ENCODE measurements around the gene TEPSIN. TPM values are rescaled to one million over a fixed set of nuclear protein-coding genes. Genes with fewer than 3 reads are reported as not detected.

The TEPSIN gene
- total RNA-seq, 2 donors from 2014 or later = 47.9 to 61.7 TPM

DNA sequence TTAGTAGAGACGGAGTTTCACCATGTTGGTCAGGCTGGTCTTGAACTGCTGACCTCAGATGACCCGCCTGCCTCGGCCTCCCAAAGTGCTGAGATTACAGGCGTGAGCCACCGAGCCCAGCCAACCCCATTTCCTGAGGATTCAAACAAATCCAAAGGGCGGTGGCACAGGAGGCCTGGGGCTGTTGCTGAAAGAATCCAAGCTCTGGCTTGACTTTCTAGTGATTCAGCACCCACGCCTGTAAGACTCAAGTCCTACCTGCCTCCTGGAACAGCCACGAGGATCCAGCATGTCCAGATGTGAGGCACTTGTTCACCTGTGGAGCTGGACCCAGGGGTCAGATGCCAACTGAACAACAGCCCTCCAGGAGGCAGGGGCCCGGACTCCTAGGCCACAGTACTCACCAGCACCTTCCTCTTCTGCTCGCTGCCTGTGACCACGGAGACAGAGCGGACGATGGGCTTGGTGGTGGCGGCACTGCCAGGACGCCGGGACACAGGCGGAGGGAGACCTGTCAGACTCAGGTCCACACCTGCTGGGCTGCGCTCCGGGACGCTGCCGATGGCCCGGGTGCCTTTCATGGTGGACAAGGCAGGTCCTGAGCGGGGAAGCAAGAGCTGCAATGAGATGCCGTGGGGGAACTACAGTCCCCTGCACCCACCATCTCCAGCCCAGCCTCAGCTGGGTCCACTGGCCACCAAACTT lies 19.2 kb downstream of the TEPSIN start:
- no peak for ATAC-seq
- Mint-ChIP-seq H3K27me3 (no peaks in the 10 kb centered on the region), H3K36me3 (no peaks in the 10 kb centered on the region), H3K4me1 (ENCODE audit: low read depth in 2 of 2) (peaks cover 7 to 12% of the 10 kb centered on the region in 2 donors), H3K27ac (no peak overlapping the region), H3K4me3 (no peak overlapping the region), H3K9me3 (no peaks in the 10 kb centered on the region)
- DNase-seq (ENCODE audit: low spot score) = no peak

DNA sequence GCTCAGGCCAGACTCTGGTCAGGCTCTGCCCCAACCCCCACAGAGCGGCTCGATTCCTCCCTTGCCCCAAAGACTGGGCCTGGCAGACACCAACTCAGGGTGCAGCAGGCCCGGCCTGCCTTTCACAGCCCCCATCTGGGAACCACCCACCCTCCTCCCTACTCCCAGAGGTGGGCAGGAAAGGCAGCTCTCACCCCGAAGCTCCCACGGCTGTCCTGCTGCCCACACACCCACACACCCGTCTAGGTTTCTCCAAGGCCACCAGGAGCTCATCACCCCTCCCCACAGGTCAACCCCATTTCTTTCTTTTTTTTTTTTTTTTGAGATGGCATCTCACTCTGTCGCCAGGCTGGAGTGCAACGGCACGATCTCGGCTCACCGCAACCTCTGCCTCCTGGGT lies 19.9 kb downstream of the TEPSIN start:
- no peaks in the 10 kb centered on the region for H3K27me3 Mint-ChIP-seq
- ATAC-seq (no peak), DNase-seq (ENCODE audit: low spot score) (no peak)
- no peaks in the 10 kb centered on the region for H3K9me3 Mint-ChIP-seq
- no peak overlapping the region for H3K27ac Mint-ChIP-seq
- H3K4me1 Mint-ChIP-seq (ENCODE audit: low read depth in 2 of 2) = peaks cover 6 to 12% of the 10 kb centered on the region in 2 donors
- H3K36me3 Mint-ChIP-seq = no peaks in the 10 kb centered on the region
- no peak overlapping the region for H3K4me3 Mint-ChIP-seq

DNA sequence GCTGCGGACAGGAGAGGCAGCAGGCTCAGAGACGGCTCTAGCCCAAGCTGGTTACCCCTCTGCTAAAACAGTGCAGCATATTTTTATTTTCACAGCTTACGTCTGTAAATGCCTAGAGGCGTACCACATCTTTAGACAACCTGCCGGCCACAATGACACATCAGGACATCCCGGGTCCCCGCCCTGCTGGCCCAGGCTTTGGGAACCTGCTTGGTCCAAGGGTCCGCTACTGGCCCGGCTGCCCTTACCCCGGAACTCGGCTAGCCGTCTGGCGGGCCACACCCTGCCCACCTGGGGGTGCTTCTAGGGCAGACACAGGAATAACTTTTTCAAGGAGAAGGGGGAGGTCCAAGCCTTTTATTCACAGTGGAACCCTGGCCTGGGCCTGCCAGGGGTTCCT lies 20.4 kb downstream of the TEPSIN start:
- DNase-seq (ENCODE audit: low spot score) (no peak), ATAC-seq (no peak)
- H3K36me3 Mint-ChIP-seq = no peaks in the 10 kb centered on the region
- H3K27me3 Mint-ChIP-seq = no peaks in the 10 kb centered on the region
- no peak overlapping the region for H3K4me3 Mint-ChIP-seq
- H3K9me3 Mint-ChIP-seq = no peaks in the 10 kb centered on the region
- peaks cover 1 to 6% of the 10 kb centered on the region in 2 donors for H3K4me1 Mint-ChIP-seq (ENCODE audit: low read depth in 2 of 2)
- H3K27ac Mint-ChIP-seq = no peak overlapping the region

DNA sequence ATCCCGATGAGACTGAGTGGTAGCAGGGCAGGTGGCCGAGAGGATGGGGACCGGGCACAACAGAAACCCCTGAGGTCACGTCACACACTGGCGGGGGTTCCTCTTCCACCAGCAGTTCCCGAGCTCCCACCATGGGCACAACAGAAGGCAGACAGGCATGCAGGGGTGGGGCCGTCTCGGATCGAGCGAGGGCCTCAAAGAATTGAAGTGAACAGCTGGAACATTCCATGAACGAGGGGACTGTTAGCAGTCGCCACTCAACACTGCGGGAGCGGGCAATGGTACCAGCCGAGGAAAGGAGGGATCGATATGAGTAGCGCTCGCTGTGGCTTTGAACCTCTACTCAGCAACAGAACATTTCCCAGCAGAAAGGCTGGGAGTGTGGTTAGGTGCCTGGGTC lies 21.4 kb downstream of the TEPSIN start:
- ATAC-seq (no peak), DNase-seq (ENCODE audit: low spot score) (no peak)
- H3K36me3 Mint-ChIP-seq = no peaks in the 10 kb centered on the region
- peaks cover 0 to 5% of the 10 kb centered on the region in 2 donors for H3K4me1 Mint-ChIP-seq (ENCODE audit: low read depth in 2 of 2)
- no peak overlapping the region for H3K4me3 Mint-ChIP-seq
- H3K27ac Mint-ChIP-seq = no peak overlapping the region
- no peaks in the 10 kb centered on the region for H3K27me3 Mint-ChIP-seq
- H3K9me3 Mint-ChIP-seq = no peaks in the 10 kb centered on the region

DNA sequence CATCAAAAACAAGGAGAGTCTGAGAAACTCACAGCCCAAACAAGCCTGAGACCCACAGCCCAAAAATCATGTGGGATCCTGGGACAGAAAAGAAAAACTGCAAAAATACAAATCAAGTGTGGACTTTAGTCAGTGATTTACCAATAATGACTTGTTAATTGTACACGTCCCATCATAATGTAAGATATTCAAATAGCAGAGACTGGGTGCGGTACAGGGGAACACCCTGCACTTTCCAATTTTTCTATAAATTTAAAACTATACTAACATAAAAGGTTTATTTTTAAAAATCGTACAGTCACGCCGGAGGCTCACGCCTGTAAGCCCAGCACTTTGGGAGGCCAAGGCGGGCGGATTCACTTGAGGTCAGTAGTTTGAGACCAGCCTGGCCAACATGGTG lies 24.9 kb downstream of the TEPSIN start:
- no peaks in the 10 kb centered on the region for H3K36me3 Mint-ChIP-seq
- H3K4me3 Mint-ChIP-seq = no peak overlapping the region
- ATAC-seq = no peak
- no peaks in the 10 kb centered on the region for H3K4me1 Mint-ChIP-seq (ENCODE audit: low read depth in 2 of 2)
- no peaks in the 10 kb centered on the region for H3K27me3 Mint-ChIP-seq
- no peaks in the 10 kb centered on the region for H3K9me3 Mint-ChIP-seq
- H3K27ac Mint-ChIP-seq = no peak overlapping the region
- no peak for DNase-seq (ENCODE audit: low spot score)

DNA sequence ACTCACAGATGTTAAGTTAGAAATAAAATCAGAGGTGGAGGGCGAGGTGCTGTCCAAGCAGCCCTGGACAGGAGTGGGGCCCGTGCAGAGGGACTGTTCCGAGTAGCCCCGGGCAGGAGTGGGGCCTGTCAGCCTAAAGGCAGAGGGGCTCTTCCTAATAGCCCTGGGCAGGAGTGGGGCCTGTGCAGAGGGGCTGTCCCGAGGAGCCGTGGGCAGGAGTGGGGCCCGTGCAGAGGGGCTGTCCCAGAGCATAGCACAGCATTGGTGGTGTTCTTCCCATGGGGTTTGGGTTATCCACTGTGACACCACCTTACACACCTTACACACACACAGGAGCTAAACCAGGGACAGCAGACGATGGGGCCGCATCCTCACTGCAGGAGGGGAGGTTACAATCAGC lies 26.5 kb downstream of the TEPSIN start:
- DNase-seq (ENCODE audit: low spot score) (no peak), ATAC-seq (peak in 1 of 2 donors; percentile 22)
- no peaks in the 10 kb centered on the region for H3K9me3 Mint-ChIP-seq
- H3K4me1 Mint-ChIP-seq (ENCODE audit: low read depth in 2 of 2) = peaks cover 0 to 5% of the 10 kb centered on the region in 2 donors
- H3K36me3 Mint-ChIP-seq = no peaks in the 10 kb centered on the region
- H3K27me3 Mint-ChIP-seq = no peaks in the 10 kb centered on the region
- H3K4me3 Mint-ChIP-seq = no peak overlapping the region
- H3K27ac Mint-ChIP-seq = no peak overlapping the region

DNA sequence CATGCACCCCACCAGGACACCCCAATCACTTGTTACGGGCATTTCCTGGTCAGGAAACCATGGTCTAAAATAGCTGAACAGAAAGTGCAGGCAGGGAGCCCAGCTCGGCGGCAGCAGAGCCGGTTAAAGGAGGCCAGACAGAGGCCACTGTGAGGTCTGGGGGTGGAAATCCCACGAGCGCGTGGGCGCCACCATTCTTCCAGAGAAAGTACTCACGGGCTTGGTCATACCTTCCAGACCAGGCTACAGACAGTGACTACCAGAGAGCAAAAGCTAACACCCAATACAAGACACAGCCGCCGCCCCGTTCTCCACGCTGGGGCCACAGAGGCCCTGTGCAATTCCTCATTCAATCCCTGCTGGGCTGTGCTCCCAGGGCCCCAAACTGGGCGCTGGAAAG lies 28.0 kb downstream of the TEPSIN start:
- DNase-seq (ENCODE audit: low spot score) (no peak), ATAC-seq (no peak)
- no peak overlapping the region for H3K27ac Mint-ChIP-seq
- H3K36me3 Mint-ChIP-seq = no peaks in the 10 kb centered on the region
- no peaks in the 10 kb centered on the region for H3K9me3 Mint-ChIP-seq
- H3K27me3 Mint-ChIP-seq = no peaks in the 10 kb centered on the region
- H3K4me1 Mint-ChIP-seq (ENCODE audit: low read depth in 2 of 2) = peaks cover 0 to 5% of the 10 kb centered on the region in 2 donors
- H3K4me3 Mint-ChIP-seq = no peak overlapping the region

DNA sequence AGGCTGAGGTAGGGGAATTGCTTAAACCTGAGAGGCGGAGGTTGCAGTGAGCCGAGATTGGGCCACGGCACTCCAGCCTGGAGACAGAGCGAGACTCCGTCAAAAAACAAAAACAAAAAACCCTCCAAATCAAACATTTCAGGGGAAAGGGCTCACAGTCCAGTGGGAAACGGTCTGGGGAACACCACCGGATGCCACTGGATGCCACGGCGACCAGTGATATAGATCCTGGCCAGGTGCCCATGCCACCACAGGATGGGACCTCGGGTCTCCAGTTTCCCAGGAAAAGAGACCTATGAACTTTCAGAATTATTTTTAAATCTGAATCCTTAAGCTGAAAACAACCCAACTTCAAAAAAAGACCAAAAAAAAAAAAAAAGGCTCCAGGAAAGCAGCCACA lies 28.4 kb downstream of the TEPSIN start:
- ATAC-seq (no peak), DNase-seq (ENCODE audit: low spot score) (no peak)
- no peak overlapping the region for H3K4me3 Mint-ChIP-seq
- no peaks in the 10 kb centered on the region for H3K27me3 Mint-ChIP-seq
- no peak overlapping the region for H3K27ac Mint-ChIP-seq
- H3K36me3 Mint-ChIP-seq = no peaks in the 10 kb centered on the region
- H3K4me1 Mint-ChIP-seq (ENCODE audit: low read depth in 2 of 2) = peaks cover 0 to 5% of the 10 kb centered on the region in 2 donors
- H3K9me3 Mint-ChIP-seq = no peaks in the 10 kb centered on the region

DNA sequence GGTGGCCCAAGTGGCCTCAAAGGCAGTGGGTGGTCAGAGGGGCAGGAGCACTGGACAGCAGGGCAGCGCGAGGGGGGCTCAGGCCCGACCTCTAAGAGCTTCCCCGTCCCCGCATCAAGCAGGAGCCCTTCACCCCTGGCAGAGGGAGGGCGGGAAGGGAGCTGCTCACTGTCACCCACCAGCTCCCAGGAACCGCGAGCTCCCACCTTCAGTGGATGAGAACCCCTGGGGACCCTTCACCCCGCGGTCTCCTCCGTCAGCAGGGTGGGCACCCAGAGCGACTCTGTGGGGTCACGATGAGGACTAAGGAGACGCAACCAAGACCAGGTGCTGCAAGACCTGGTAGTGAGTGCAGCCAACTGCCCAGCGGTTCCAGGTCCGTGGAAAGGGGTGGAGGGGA lies 29.7 kb downstream of the TEPSIN start:
- no peaks in the 10 kb centered on the region for H3K36me3 Mint-ChIP-seq
- H3K9me3 Mint-ChIP-seq = no peaks in the 10 kb centered on the region
- H3K4me3 Mint-ChIP-seq = no peak overlapping the region
- H3K27ac Mint-ChIP-seq = no peak overlapping the region
- no peaks in the 10 kb centered on the region for H3K27me3 Mint-ChIP-seq
- ATAC-seq (no peak), DNase-seq (ENCODE audit: low spot score) (no peak)
- H3K4me1 Mint-ChIP-seq (ENCODE audit: low read depth in 2 of 2) = peaks cover 0 to 5% of the 10 kb centered on the region in 2 donors

DNA sequence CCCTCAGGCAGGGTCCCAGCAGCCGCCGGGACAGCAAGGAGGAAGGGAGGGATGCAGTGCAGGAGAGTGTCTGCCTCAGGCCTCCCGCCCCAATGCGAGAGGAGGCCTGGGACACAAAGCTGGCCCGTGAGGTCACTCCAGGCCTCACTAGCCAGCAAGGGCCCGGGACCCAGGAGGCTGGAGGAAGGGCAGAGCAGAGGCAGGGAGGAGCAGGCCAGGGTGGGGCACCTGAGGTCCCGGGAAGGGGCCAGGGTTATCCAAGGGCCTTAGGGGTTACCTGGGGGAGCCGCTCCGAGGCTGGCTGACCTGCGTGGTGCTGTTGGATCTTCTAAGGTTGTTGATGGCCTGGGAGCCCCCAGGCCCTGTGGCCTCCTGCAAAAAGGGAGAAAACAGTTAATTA lies 30.2 kb downstream of the TEPSIN start:
- Mint-ChIP-seq H3K4me1 (ENCODE audit: low read depth in 2 of 2) (peaks cover 0 to 5% of the 10 kb centered on the region in 2 donors), H3K27ac (no peak overlapping the region), H3K9me3 (no peaks in the 10 kb centered on the region), H3K27me3 (no peaks in the 10 kb centered on the region), H3K4me3 (no peak overlapping the region), H3K36me3 (no peaks in the 10 kb centered on the region)
- DNase-seq (ENCODE audit: low spot score) (no peak), ATAC-seq (no peak)

DNA sequence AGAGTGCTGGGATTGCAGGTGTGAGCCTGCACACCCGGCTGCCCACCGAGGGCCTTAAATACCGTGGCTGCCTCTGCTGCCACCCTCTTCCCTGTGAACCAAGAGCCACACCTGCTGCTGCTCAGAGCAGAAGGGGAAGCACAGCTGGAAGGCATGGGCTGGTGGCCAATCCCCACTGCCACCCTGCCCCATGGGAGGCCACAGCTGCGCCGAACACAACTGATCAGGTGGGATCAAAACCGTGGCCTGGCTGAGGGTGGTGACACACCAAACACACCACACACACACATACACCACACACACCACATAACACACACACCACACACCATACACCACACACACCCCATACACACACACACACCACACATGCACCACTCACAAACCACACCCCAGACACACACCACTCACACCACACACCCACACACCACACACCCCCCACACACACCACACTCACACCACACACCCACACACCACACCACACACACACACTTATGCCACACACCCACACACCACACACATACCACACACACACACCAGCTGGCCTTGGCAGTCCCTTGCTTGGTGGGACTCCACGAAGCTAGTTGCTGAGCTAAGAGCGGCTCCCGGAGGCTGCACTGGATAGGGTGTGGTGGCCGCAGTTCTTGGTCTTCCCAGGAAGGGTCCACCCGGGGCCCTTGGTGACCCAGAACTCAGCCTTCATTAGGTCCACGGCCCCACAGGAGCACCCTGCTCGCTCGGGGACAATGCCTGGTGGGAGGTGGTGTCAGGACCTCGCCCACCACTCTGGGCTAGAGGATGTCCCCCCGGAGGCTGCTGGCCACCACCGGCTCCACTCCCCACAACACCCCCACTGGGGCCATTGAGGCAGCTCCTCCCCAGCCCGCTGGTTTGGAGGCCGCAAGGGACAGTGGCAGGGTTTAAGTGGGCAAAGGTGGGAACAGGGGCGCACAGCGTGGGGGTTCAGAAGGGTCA lies 31.0 kb downstream of the TEPSIN start:
- H3K27me3 Mint-ChIP-seq = no peaks in the 10 kb centered on the region
- peaks cover 0 to 5% of the 10 kb centered on the region in 2 donors for H3K4me1 Mint-ChIP-seq (ENCODE audit: low read depth in 2 of 2)
- no peak overlapping the region for H3K27ac Mint-ChIP-seq
- H3K4me3 Mint-ChIP-seq = no peak overlapping the region
- DNase-seq (ENCODE audit: low spot score) (no peak), ATAC-seq (no peak)
- no peaks in the 10 kb centered on the region for H3K9me3 Mint-ChIP-seq
- H3K36me3 Mint-ChIP-seq = no peaks in the 10 kb centered on the region

DNA sequence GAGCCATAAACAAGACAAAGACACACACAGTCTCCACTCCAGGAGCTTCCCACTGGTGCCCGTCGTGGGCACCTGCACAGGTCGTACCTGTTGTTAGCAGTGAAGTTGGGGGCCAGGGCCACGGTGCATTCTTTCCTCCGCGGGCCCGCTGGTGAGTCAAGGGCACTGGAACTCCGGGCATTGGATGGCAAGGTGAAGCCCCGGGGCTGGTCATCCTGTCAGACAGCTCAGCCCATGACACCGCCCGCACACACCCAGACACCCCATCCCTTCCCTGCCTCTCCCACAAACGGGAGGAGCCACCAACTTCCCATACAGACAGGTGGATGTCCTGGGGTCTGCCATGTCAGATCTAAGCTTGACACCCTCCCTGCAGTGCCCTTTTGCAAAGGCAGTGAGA lies 32.2 kb downstream of the TEPSIN start:
- Mint-ChIP-seq H3K4me3 (no peak overlapping the region), H3K36me3 (no peaks in the 10 kb centered on the region), H3K27me3 (no peaks in the 10 kb centered on the region), H3K27ac (no peak overlapping the region), H3K4me1 (ENCODE audit: low read depth in 2 of 2) (peaks cover 0 to 5% of the 10 kb centered on the region in 2 donors), H3K9me3 (no peaks in the 10 kb centered on the region)
- ATAC-seq (peak in 1 of 2 donors; percentile 26), DNase-seq (ENCODE audit: low spot score) (no peak)

DNA sequence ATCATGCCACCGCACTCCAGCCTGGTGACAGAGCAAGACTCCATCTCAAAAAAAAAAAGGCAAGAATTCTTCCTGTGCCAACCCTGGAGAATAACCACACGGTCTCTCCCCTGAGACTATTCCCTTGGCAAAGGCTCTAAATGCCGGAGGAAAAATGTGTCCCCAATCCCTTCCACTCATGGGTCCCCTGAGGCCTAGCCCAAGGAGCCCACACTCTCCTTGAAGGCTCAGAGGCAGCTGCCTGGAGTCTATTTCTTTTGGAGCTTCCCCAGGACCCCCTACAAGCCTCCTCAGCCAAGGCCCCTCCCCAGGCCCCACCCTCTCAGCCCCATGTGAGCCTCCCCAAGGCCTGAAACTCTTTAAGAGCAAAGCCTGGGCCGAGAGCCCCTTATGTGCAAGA lies 32.7 kb downstream of the TEPSIN start:
- no peaks in the 10 kb centered on the region for H3K36me3 Mint-ChIP-seq
- DNase-seq (ENCODE audit: low spot score) = no peak
- peaks cover 0 to 5% of the 10 kb centered on the region in 2 donors for H3K4me1 Mint-ChIP-seq (ENCODE audit: low read depth in 2 of 2)
- no peaks in the 10 kb centered on the region for H3K9me3 Mint-ChIP-seq
- ATAC-seq = no peak
- no peak overlapping the region for H3K4me3 Mint-ChIP-seq
- H3K27me3 Mint-ChIP-seq = no peaks in the 10 kb centered on the region
- no peak overlapping the region for H3K27ac Mint-ChIP-seq

DNA sequence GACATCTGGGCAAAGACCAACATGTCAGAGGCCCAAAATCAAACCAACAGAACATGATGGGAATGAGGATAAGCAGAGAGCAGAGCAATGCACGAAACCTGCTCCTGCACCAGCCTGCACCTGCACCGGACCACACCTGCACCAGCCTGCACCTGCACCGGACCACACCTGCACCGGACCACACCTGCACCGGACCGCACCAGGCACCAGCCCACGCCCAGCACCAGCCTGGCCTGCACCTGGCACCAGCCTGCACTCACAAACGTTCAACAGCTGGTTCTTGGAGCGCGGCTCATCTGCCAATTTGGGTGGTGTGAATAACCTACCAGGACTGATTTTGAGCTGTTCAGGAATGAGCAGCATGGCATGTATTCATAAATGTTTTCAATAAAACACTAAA lies 34.3 kb downstream of the TEPSIN start:
- DNase-seq (ENCODE audit: low spot score) (no peak), ATAC-seq (no peak)
- Mint-ChIP-seq H3K36me3 (no peaks in the 10 kb centered on the region), H3K27me3 (no peaks in the 10 kb centered on the region), H3K9me3 (no peaks in the 10 kb centered on the region), H3K27ac (no peak overlapping the region), H3K4me3 (no peak overlapping the region), H3K4me1 (ENCODE audit: low read depth in 2 of 2) (peaks cover 0 to 5% of the 10 kb centered on the region in 2 donors)

All from natural killer cell treated with Interleukin-12 subunit alpha and Interleukin-12 subunit beta and Interleukin-15 and Interleukin-18, amount 100 ng/mL, for 72 hours (primary cell).